ENCODE data around the gene BAD. TPM values are rescaled to one million over a fixed set of nuclear protein-coding genes. Genes with fewer than 3 reads are reported as not detected.

BAD gene
- total and polyA plus RNA-seq, 10 of the 15 experiments (the other 5 are each of a cell fraction or from before 2014, with no cell fraction given): 1.5 to 67.2 (median 39.6) TPM

DNA sequence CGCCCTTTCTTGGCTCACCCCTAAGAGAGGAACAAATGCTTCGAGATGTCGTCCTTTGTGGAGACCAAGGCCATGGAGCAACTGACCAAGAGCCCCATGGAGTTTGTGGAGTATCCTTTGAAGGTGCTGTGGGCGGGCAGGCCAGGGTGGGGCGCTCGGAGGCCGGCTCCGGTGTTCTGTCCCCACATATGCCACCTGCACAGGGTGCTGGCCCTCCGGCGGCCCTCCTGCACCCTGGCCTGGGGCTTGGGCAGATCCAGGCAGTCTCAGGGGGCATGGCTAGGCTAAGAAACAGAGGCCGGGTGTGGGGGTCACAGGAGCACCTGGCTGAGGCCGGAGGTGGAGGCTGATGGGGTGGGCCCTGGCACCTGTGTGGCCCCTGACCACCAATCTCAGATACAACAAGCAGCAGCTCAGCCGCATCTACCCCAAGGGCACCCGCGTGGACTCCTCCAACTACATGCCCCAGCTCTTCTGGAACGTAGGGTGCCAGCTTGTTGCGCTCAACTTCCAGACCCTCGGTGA lies 22.8 kb downstream of the BAD start:
- Histone ChIP-seq H3K4me2 (ENCODE audit: control insufficient read depth, insufficient read depth) (no peak overlapping the region), H3K79me2 (ENCODE audit: control insufficient read depth, insufficient read depth, low read length) (no peaks in the 10 kb centered on the region), H3K4me3 (no peak overlapping the region), H3K36me3 (ENCODE audit: control insufficient read depth in 2 of 2, insufficient read depth in 2 of 2, low read length in 1 of 2) (peaks cover 0 to 5% of the 10 kb centered on the region in 2 experiments; a peak in 2 of 4 replicates), H2AFZ (ENCODE audit: control insufficient read depth, low read depth, low read length) (no peak overlapping the region), H3K9ac (ENCODE audit: control insufficient read depth, insufficient read depth, low read length) (no peak overlapping the region), H3K9me3 (replicated peaks; ENCODE audit: control insufficient read depth, insufficient read depth, low read length) (no peaks in the 10 kb centered on the region), H3K4me1 (ENCODE audit: control insufficient read depth, insufficient read depth, low read length) (peaks cover 11% of the 10 kb centered on the region), H4K20me1 (ENCODE audit: control insufficient read depth, insufficient read depth) (no peaks in the 10 kb centered on the region), H3K27ac (ENCODE audit: control insufficient read depth, insufficient read depth) (no peak overlapping the region), H3K27me3 (replicated peaks in 1 of 2; ENCODE audit: control insufficient read depth in 2 of 2, insufficient read depth in 2 of 2, low read length in 1 of 2) (no peaks in the 10 kb centered on the region)
- intact Hi-C loops (cut with micrococcal nuclease; ENCODE audit: unreplicated experiment) (no loop called here), in situ Hi-C loops (cut with MboI) (no loop called here)
- ChIA-PET POLR2A (no interaction called here), CTCF (interaction anchor here (1.5 to 2.0 kb wide), 3 partner anchors 10 to 39 kb away, joined by 4 to 9 read pairs (median 5); partner anchors contain the start of gene PLCB3), RAD21 (ENCODE audit: unreplicated experiment) (interaction anchor here (0.5 kb wide), 1 partner anchor 48 kb away, joined by 3 read pairs; no protein-coding TSS in a partner anchor), SMC1A (ENCODE audit: uncharacterized antibody, unreplicated experiment) (no interaction called here)
- no peak for DNase-seq (ENCODE audit: low read depth, low spot score)
- WGBS (ENCODE audit: insufficient coverage, insufficient replicate concordance, low lambda C conversion rate, missing lambda C conversion rate): 86% methylated on average over 18 of the region's 18 CpGs
- no peak for ATAC-seq
- no peak for FAIRE-seq
- no TSS peak for BruUV-seq (replicated peaks)
- no peak for TF ChIP-seq CBFB (IDR thresholded peaks at IDR 0.05; ENCODE audit: low read depth)
- TF ChIP-seq NKRF (conservative IDR thresholded peaks at IDR 0.05): no peak
- TF ChIP-seq RUNX3 (IDR thresholded peaks at IDR 0.05; ENCODE audit: low read length): no peak
- no peak for TF ChIP-seq SUPT20H (IDR thresholded peaks at IDR 0.05; ENCODE audit: borderline replicate concordance, control insufficient read depth, low read depth, low read length)
- no peak for TF ChIP-seq EP300 (IDR thresholded peaks at IDR 0.05; ENCODE audit: borderline replicate concordance in 1 of 2, control insufficient read depth in 1 of 2, low read depth in 2 of 2, low read length in 2 of 2)
